Measurements from ENCODE around the gene SLC6A11.

Gene SLC6A11

DNA sequence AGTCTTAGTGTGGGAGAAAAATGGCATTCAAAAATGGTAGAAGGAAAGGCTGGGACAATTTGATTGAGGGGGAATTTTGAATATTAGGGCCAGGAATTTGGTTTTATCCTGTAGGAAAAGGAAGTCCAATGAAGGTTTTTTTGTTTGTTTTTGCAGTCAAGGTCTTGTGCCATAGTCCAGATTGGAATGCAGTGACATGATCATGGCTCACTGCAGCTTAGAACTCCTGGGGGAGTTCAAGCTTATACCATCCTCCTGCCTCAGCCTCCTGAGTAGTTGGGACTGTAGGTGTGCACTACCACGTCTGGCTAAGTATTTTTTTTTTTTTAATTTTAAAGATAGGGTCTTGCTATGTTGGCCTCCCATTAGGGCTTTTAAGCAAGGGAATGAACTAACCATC is 2.6 kb upstream of the SLC6A11 start:
- DNase-seq (ENCODE audit: low read depth): no peak
- H3K4me3 ChIP-seq (ENCODE audit: low read length): no peak overlapping the region
- TF ChIP-seq, protein P1, sequence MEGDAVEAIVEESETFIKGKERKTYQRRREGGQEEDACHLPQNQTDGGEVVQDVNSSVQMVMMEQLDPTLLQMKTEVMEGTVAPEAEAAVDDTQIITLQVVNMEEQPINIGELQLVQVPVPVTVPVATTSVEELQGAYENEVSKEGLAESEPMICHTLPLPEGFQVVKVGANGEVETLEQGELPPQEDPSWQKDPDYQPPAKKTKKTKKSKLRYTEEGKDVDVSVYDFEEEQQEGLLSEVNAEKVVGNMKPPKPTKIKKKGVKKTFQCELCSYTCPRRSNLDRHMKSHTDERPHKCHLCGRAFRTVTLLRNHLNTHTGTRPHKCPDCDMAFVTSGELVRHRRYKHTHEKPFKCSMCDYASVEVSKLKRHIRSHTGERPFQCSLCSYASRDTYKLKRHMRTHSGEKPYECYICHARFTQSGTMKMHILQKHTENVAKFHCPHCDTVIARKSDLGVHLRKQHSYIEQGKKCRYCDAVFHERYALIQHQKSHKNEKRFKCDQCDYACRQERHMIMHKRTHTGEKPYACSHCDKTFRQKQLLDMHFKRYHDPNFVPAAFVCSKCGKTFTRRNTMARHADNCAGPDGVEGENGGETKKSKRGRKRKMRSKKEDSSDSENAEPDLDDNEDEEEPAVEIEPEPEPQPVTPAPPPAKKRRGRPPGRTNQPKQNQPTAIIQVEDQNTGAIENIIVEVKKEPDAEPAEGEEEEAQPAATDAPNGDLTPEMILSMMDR (conservative IDR thresholded peaks at IDR 0.05; ENCODE audit: low read depth, low read length): no peak

DNA sequence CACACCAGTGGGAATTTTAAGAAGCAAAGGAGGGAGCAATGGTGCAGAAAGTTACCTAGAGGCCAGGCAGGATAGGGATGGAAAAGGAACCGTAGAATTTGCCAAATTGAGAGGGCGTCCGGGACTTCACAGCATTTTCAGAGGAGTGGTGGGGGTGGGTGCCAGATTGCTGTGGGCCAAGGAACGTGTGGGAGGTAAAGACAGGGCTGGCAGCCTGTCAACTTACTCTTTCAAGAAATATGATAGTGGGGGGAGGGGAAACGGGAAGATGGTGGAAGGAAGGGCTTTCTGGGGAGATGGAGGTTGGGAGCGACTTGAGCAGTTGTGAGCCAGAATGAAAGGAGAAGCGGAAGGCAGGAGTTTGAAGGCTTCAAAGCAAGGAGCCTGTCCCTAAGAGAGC is 1.4 kb upstream of the SLC6A11 start:
- no peak for DNase-seq (ENCODE audit: low read depth)
- no peak overlapping the region for H3K4me3 ChIP-seq (ENCODE audit: low read length)
- TF ChIP-seq, protein P1 (conservative IDR thresholded peaks at IDR 0.05; ENCODE audit: low read depth, low read length): no peak

DNA sequence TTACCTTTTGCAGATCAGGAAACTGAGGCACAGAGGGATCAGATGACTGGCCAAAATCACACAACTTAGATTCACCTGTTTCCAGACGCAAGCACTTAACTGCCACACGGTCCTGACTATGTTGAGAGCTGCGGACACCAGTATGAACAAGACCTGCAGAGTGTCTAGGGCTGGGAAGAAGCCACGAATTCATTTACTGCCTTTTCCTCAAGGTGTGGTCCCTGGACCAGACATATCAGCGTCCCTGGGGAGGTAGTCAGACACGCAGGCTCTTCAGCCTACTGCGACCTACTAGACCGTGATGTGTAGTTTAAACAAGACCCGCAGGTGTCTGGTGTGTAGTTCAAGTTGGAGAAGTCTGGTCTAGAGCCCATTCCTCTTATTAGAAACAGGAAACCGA is 541 bp upstream of the SLC6A11 start:
- DNase-seq (ENCODE audit: low read depth): no peak
- TF ChIP-seq, protein P1 (conservative IDR thresholded peaks at IDR 0.05; ENCODE audit: low read depth, low read length): no peak
- H3K4me3 ChIP-seq (ENCODE audit: low read length): no peak overlapping the region

DNA sequence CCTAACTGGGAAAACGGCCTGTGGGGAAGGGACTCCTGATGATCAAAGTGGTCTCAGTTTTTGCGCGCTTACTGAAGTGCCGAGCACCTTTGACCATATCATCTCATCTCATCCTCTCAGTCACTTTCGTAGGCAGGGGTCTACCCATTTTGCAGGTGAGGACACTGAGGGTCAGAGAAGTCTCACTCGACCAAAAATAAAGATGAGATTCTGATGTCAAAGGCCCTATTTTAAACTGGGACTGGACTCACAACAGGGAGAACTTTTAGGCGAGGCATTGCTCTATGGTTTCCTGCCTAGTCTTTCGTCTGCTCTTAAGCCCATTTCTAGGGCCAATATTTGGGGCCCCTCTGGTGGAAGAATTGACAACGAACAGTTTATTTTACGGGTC is 830 bp downstream of the SLC6A11 start:
- TF ChIP-seq, protein P1 (conservative IDR thresholded peaks at IDR 0.05; ENCODE audit: low read depth, low read length): no peak
- no peak overlapping the region for H3K4me3 ChIP-seq (ENCODE audit: low read length)
- DNase-seq (ENCODE audit: low read depth): no peak

DNA sequence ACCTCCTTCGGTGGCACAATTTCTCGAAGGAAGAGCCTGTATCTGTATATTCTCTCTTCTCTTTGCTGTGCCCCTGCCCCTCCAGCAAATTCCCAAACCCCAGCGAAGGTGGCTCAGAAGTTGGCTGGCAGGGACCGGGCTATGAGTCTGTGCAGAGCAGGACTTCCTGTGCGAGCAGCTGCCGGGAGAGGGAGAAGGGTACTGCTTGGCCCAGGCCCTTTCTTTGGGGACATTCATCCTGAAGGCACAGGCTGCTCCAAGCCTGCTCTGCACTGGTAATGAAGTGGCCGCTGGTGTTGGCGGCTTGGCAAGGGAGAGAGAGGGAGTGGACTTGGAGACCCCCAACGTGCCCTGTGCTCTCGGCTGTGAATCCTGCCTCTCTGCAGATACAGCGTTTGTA is 1.5 kb downstream of the SLC6A11 start:
- no peak for DNase-seq (ENCODE audit: low read depth)
- no peak overlapping the region for H3K4me3 ChIP-seq (ENCODE audit: low read length)

DNA sequence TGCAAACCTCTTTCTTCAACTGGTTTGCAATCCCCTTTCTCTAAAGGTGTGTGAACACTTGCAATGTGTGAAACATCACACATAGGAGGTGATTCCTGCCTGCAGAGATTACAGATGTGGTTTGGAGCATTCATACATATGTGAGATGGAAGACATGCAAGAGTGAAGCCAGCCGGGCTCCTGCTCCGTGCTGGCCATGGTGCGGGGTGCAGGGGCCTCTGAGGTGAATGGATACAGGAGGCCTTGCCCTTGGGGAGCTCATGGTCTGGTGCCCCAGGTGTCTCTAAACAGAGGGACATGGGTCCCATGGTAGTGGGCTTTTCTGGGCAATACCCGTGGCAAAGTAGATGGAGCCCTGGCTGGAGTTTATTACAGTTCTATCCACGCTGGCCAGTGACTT is 6.0 kb downstream of the SLC6A11 start:
- no peak overlapping the region for H3K4me3 ChIP-seq (ENCODE audit: low read length)
- DNase-seq (ENCODE audit: low read depth): no peak
- TF ChIP-seq, protein P1 (conservative IDR thresholded peaks at IDR 0.05; ENCODE audit: low read depth, low read length): no peak

More for the DNA sequence above, 1.5 kb downstream of the SLC6A11 start:
- TF ChIP-seq, protein P1 (conservative IDR thresholded peaks at IDR 0.05; ENCODE audit: low read depth, low read length): no peak

DNA sequence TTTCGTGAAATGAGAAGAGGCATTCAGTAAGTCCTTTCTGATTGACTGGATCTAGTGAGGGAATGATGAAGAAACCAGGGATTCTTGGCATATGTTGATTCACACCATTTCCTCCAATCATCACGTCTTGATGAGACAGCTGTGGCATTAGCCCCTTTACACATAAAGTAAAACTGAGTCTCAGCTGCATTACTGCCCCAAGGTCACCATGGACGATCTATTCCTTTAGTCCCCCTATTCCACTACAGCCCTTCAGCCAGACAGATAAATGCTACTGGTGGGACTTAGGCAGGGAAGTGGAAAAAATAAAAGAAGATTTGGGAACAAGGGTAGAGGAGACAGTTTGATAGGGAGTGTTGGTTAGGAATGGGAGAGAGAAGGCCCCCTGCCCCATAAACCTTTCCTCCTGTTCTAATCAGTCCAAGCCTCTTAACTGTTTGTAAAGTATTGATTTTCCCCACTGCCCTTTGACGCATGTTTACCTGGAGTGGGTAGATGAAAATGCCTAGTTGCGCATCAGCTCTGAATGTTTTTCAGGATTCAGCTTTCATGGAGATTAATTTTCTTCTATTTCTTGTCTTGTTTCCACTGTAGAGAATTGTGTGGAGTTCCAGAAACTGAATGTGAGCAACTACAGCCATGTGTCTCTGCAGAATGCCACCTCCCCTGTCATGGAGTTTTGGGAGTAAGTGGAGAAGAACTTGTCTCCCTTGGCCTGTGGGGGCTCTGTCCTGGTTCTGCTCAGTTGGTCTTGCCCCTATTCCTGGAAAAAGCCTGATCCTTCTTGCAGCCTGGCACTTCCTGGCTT is 6.9 kb downstream of the SLC6A11 start:
- TF ChIP-seq, protein P1 (conservative IDR thresholded peaks at IDR 0.05; ENCODE audit: low read depth, low read length): no peak
- DNase-seq (ENCODE audit: low read depth): no peak
- H3K4me3 ChIP-seq (ENCODE audit: low read length): no peak overlapping the region

Measured in retinal pigment epithelial cell (primary cell).